Nephron progenitor cell (in vitro differentiated cells): Measurements from ENCODE around the gene IL17F.

Experiments
- DNase-seq: peaks from one replicate; pipeline ENCODE4 v3.0.0; 2021
- H3K27ac Mint-ChIP-seq: 2 replicates; pipeline ENCODE4 v1.8.0; 2021; ENCODE audit warnings: mild to moderate bottlenecking, moderate library complexity, mixed read lengths
- H3K27me3 Mint-ChIP-seq: 2 replicates; pipeline ENCODE4 v1.8.0; 2021; ENCODE audit warnings: mild to moderate bottlenecking, low read depth, mixed read lengths; ENCODE audit not compliant: poor library complexity
- H3K36me3 Mint-ChIP-seq: 2 replicates; pipeline ENCODE4 v1.8.0; 2021; ENCODE audit warnings: low read depth, mixed read lengths
- H3K4me1 Mint-ChIP-seq: 2 replicates; pipeline ENCODE4 v1.8.0; 2021; ENCODE audit warnings: mixed read lengths
- H3K4me3 Mint-ChIP-seq: 2 replicates; pipeline ENCODE4 v1.8.0; 2021; ENCODE audit warnings: mild to moderate bottlenecking, moderate library complexity, mixed read lengths
- H3K9me3 Mint-ChIP-seq: 2 replicates; pipeline ENCODE4 v1.8.0; 2021; ENCODE audit warnings: mild to moderate bottlenecking, moderate library complexity, mixed read lengths
- TF ChIP-seq, protein P1 (sequence below): fragments of 200-600 bp; sonication (generic); IDR thresholded peaks from 2 replicates; pipeline ENCODE4 v1.5.0; 2021; ENCODE audit warnings: antibody characterized with exemption

The IL17F gene

DNA sequence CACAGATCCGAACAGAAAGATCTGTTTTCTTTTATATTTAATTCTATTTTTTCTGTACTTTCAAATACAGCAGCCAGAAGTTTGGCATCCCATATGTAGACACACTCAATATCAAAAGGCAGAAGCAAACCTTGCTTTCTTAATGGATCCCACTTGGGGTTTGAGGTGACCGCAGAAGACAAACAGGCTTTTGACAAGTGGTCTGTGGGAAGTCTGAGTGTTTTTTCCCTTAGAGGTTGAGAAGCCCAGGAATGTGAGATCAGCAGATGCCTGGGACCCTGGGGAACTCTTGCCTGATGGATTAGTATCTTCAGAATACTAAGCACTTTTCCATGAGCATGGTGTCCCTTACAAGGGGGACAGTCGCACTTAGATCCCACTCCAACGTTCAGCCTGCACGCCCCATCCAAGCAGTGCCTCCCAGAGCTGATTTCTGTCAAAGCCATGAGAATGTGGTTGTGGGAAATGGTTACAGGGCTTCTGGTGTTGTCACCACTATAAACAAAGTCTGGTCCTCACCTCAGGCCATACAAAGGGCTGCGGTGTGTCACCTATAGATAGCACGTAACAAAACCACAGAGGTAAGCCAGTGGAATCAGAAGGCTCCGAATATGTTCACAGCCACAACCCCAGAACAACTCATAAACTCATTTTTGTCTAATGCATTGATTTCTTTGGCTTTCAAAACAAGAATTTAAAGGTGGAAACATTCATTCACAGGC lies 12.7 kb downstream of the IL17F start:
- Mint-ChIP-seq H3K9me3 (no peaks in the 10 kb centered on the region), H3K36me3 (no peaks in the 10 kb centered on the region), H3K4me1 (peaks cover 25% of the 10 kb centered on the region), H3K27me3 (peaks cover 12% of the 10 kb centered on the region), H3K27ac (no peak overlapping the region), H3K4me3 (no peak overlapping the region)
- TF ChIP-seq, protein P1, sequence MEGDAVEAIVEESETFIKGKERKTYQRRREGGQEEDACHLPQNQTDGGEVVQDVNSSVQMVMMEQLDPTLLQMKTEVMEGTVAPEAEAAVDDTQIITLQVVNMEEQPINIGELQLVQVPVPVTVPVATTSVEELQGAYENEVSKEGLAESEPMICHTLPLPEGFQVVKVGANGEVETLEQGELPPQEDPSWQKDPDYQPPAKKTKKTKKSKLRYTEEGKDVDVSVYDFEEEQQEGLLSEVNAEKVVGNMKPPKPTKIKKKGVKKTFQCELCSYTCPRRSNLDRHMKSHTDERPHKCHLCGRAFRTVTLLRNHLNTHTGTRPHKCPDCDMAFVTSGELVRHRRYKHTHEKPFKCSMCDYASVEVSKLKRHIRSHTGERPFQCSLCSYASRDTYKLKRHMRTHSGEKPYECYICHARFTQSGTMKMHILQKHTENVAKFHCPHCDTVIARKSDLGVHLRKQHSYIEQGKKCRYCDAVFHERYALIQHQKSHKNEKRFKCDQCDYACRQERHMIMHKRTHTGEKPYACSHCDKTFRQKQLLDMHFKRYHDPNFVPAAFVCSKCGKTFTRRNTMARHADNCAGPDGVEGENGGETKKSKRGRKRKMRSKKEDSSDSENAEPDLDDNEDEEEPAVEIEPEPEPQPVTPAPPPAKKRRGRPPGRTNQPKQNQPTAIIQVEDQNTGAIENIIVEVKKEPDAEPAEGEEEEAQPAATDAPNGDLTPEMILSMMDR, result no peak
- DNase-seq, result no peak

DNA sequence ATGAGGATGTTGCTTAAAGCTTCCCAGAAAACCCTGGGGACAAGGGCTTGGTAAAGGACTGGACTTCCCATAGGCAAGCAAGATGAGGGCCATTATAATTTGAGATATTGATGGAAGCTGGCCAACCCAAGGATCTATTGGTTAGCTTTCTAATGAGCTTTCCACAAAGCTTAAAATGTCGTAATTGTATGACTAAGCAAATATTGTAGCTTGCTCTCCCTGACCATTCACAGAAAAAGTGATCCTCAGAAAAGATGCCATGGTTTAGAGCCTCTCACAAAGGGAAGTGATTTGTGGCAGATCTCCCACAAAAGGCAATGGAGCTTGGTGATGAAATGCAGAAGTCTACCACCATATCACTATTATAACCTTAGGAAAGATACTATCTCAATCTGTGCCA lies 13.6 kb downstream of the IL17F start:
- DNase-seq, result no peak
- TF ChIP-seq, protein P1, result no peak
- peaks cover 11% of the 10 kb centered on the region for H3K27me3 Mint-ChIP-seq
- no peaks in the 10 kb centered on the region for H3K36me3 Mint-ChIP-seq
- H3K9me3 Mint-ChIP-seq, result no peaks in the 10 kb centered on the region
- H3K4me3 Mint-ChIP-seq, result no peak overlapping the region
- peaks cover 25% of the 10 kb centered on the region for H3K4me1 Mint-ChIP-seq
- no peak overlapping the region for H3K27ac Mint-ChIP-seq

DNA sequence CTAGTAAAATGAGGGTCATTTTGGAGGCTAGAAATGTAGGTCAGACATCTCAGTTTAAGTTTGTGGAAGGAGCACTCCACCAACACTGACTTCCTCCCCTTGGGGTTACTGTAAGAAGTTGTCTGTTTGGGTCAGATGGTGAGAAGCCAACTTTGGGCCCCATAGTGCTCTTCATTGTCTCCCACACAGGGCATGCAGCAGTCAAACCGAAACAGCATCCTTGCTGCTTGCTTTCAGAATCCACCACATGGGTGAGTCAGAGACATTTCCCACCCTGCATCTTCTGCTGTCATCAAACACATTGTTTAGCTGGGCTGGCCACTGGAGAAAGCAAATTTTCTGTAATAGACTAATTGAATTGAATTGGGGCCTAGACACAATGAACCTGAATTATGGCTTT lies 16.8 kb downstream of the IL17F start:
- H3K9me3 Mint-ChIP-seq, result no peaks in the 10 kb centered on the region
- peaks cover 14% of the 10 kb centered on the region for H3K27me3 Mint-ChIP-seq
- no peak overlapping the region for H3K4me3 Mint-ChIP-seq
- H3K4me1 Mint-ChIP-seq, result peaks cover 16% of the 10 kb centered on the region
- TF ChIP-seq, protein P1, result no peak
- no peaks in the 10 kb centered on the region for H3K36me3 Mint-ChIP-seq
- DNase-seq, result no peak
- H3K27ac Mint-ChIP-seq, result no peak overlapping the region

DNA sequence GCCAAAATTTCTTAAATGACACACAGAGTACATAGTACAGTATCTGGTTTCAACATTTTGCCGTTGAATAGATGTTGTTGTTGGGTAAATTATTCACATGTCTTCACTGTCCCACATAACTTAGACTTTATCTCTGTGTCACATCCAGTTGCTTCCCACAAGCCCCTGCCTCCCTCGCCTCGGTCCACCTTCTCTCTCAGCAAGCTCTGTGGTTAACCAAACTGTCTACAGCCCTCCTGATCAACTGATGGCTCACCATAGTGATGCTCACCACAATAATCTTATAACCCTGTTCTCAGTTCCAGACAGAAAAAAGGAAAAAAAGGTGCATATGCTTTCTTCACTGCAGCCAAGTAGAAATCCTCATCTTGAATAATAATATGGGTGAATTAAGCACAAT lies 23.0 kb downstream of the IL17F start:
- no peaks in the 10 kb centered on the region for H3K36me3 Mint-ChIP-seq
- no peak for DNase-seq
- TF ChIP-seq, protein P1, result no peak
- no peaks in the 10 kb centered on the region for H3K4me1 Mint-ChIP-seq
- H3K9me3 Mint-ChIP-seq, result no peaks in the 10 kb centered on the region
- peaks cover 14% of the 10 kb centered on the region for H3K27me3 Mint-ChIP-seq
- no peak overlapping the region for H3K4me3 Mint-ChIP-seq
- H3K27ac Mint-ChIP-seq, result no peak overlapping the region

DNA sequence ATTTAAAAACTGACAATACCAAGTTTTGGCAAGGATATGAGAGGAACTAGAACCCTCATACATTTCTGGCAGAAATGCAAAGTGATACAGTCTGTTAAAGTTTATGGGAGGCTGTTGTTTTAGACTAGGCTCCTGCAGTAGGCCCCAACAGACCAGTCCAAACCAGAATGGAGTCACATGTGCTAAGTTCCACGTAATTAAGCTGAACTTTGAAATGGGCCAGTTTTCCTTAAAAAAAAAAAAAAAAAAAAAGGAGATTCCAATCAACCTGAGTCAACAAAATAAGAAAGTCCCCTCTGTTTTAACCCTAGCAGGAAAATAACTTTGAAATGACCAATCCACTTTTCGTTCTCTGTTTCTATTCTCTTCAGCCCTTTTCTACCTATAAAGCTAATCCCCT lies 26.5 kb downstream of the IL17F start:
- H3K27me3 Mint-ChIP-seq, result peaks cover 3% of the 10 kb centered on the region
- H3K27ac Mint-ChIP-seq, result no peak overlapping the region
- no peak overlapping the region for H3K4me3 Mint-ChIP-seq
- no peaks in the 10 kb centered on the region for H3K4me1 Mint-ChIP-seq
- TF ChIP-seq, protein P1, result no peak
- no peaks in the 10 kb centered on the region for H3K9me3 Mint-ChIP-seq
- H3K36me3 Mint-ChIP-seq, result no peaks in the 10 kb centered on the region
- no peak for DNase-seq

DNA sequence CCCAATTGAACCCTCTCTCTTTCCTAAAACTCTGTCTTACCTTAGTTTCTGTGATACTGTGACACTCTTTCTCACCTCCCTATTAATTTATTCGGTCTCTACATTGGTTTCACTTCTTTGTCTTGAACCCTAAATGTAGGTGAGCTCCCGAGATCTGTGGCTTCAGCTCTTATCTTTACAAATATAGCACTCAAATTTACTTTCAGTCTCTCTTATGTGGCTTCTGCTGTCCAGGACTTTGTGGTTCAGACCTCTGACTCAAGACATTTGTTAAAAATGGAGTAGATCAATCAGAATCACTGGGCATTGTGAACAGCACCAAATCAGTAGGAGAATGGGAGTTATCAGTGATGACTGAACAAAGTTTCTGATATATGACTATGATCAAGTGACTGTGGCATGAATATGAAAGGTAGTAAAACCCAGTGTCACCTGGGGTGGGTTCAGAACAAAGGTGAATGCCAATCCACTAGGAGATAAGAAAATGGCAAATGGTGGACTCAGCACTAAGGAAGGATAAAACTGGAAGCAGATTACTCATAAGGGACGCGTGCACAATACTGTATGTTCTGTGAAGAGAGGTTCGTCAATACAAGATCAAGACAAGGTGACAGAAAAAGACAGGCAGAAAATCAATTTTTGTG lies 27.2 kb downstream of the IL17F start:
- Mint-ChIP-seq H3K4me1 (no peaks in the 10 kb centered on the region), H3K9me3 (no peaks in the 10 kb centered on the region), H3K4me3 (no peak overlapping the region), H3K27ac (no peak overlapping the region), H3K36me3 (no peaks in the 10 kb centered on the region), H3K27me3 (peaks cover 3% of the 10 kb centered on the region)
- no peak for DNase-seq
- TF ChIP-seq, protein P1, result no peak
